Right lobe of liver (tissue), 6 donors: ENCODE results near the gene ATXN10. TPM values are rescaled to one million over a fixed set of nuclear protein-coding genes. Genes with fewer than 3 reads are reported as not detected.
A peak's percentile ranks its signal among the peaks of the same experiment; 100 is the strongest.

Experiments
- ATAC-seq, 4 donors: fragments of 200-7000 bp; cut with Tn5 transposase; one replicate each; pipeline ENCODE4 v1.9.1; 2020; ENCODE audit warnings: mild to moderate bottlenecking in 4 of 4, moderate library complexity in 4 of 4
- DNase-seq, 3 donors: peaks; one replicate each; pipeline ENCODE4 v3.0.0-alpha.2; 2020
- H3K27ac ChIP-seq, 3 donors: fragments of 200-600 bp; one replicate each; pipeline ENCODE4 v1.8.0; 2022
- H3K27me3 ChIP-seq, 2 donors: fragments of 200-600 bp; one replicate each; pipeline ENCODE4 v1.8.0; 2022
- H3K36me3 ChIP-seq, 4 donors: fragments of 200-600 bp; sonication (generic) in 1 of 4; one replicate each; pipeline versions ENCODE4 v1.5.1 to v1.8.0; 2017 to 2022; ENCODE audit warnings: control low read depth in 1 of 4
- H3K4me1 ChIP-seq, 4 donors: fragments of 200-600 bp; sonication (generic) in 1 of 4; one replicate each; pipeline versions ENCODE4 v1.5.1 to v1.8.0; 2017 to 2022; ENCODE audit warnings: control low read depth in 1 of 4
- H3K4me3 ChIP-seq, 3 donors: fragments of 200-600 bp; one replicate each; pipeline ENCODE4 v1.8.0; 2022
- H3K9me3 ChIP-seq, 4 donors: fragments of 200-600 bp; sonication (generic) in 1 of 4; one replicate each; pipeline versions ENCODE4 v1.5.1 to v1.8.0; 2017 to 2022; ENCODE audit warnings: control low read depth in 1 of 4
- CTCF ChIP-seq, 4 donors: fragments of 200-600 bp in 3 of 4; fragments of 450-650 bp in 1 of 4; IDR thresholded peaks; one replicate each; pipeline versions ENCODE4 v1.5.1 to v1.8.0; 2016 to 2022; ENCODE audit warnings: antibody characterized with exemption in 4 of 4, mild to moderate bottlenecking in 2 of 4
- POLR2A ChIP-seq: fragments of 450-650 bp; IDR thresholded peaks from one replicate; pipeline ENCODE4 v1.6.1; 2017; ENCODE audit warnings: antibody characterized with exemption, mild to moderate bottlenecking
- WGBS: methylation state at CpG from one replicate; pipeline ENCODE4 v1.1.6; 2018; ENCODE audit warnings: low coverage, low lambda C conversion rate; ENCODE audit not compliant: insufficient coverage; ENCODE audit errors: missing lambda C conversion rate; 5-methylcytosine and 5-hydroxymethylcytosine counted together
- intact Hi-C, 2 donors: fragments of 100-400 bp; cut with DNase I; formaldehyde crosslinking; loops; one replicate each; pipeline versions ENCODE4 v1.11.2 to v1.14.1; 2022
- total RNA-seq, 6 experiments: library from RNA; depleted of rRNA in 2 of 6; stranded (reverse); fragments of >200 nt in 2 of 6; fragmentation: NEBNext Ultra II Directional in 3 of 6; extraction: Animal tissue kit (Norgen Biotek cat#: 25700) in 3 of 6; gene quantifications; one replicate each; pipeline versions ENCODE4 v1.1.0 to v1.2.4, GENCODE V29; 2016 to 2023
- donor health status: DM: no; HTN: yes; CAD: no.
- donor health status: DM: no; HTN: no; CAD: no.
- donor health status: DM: no; HTN: no; CAD: no.
- donor health status: DM: no; HTN: yes; CAD: no.
- donor health status: DM: no; HTN: yes; CAD: no.

ATXN10 gene
- total RNA-seq, 6 experiments from 2014 or later, result 70.0 to 118 (median 84.3) TPM

GRCh38 chr22:45783021-45783420 lies 111.4 kb downstream of the ATXN10 start:
- no peaks in the 10 kb centered on the region for H3K27me3 ChIP-seq
- peaks cover 0 to 38% (median 4%) of the 10 kb centered on the region in 4 donors for H3K4me1 ChIP-seq
- ATAC-seq (no peak), DNase-seq (no peak)
- no peak overlapping the region for H3K4me3 ChIP-seq
- H3K36me3 ChIP-seq, result no peaks in the 10 kb centered on the region
- no peak for TF ChIP-seq POLR2A
- TF ChIP-seq CTCF (IDR thresholded peaks at IDR 0.05), result no peak
- peak overlapping the region in 1 of 3 donors; percentile 45 for H3K27ac ChIP-seq
- H3K9me3 ChIP-seq, result no peaks in the 10 kb centered on the region
- intact Hi-C loops, result no loop called here
- 61% methylated on average over 3 of the region's 3 CpGs for WGBS

GRCh38 chr22:45783690-45784089 lies 112.1 kb downstream of the ATXN10 start:
- no peak overlapping the region for H3K4me3 ChIP-seq
- DNase-seq (peak in 1 of 3 donors; percentile 51), ATAC-seq (peak in 3 of 4 donors; percentile 25 to 49 (median 49))
- no peaks in the 10 kb centered on the region for H3K9me3 ChIP-seq
- no peaks in the 10 kb centered on the region for H3K27me3 ChIP-seq
- intact Hi-C loops, result no loop called here
- peak overlapping the region in 2 of 3 donors; percentile 2 to 45 for H3K27ac ChIP-seq
- no peak for TF ChIP-seq CTCF (IDR thresholded peaks at IDR 0.05)
- TF ChIP-seq POLR2A, result no peak
- no peaks in the 10 kb centered on the region for H3K36me3 ChIP-seq
- WGBS, result 53% methylated on average over 6 of the region's 6 CpGs
- peaks cover 0 to 38% (median 4%) of the 10 kb centered on the region in 4 donors for H3K4me1 ChIP-seq

- no peak for TF ChIP-seq POLR2A
- TF ChIP-seq CTCF (IDR thresholded peaks at IDR 0.05), result no peak
- no peak for DNase-seq
- no peaks in the 10 kb centered on the region for H3K36me3 ChIP-seq
- no peak overlapping the region for H3K4me3 ChIP-seq
- H3K9me3 ChIP-seq, result no peaks in the 10 kb centered on the region
- ATAC-seq, result peak in 3 of 4 donors; percentile 14 to 26 (median 23)
- WGBS, result 73% methylated on average over 10 of the region's 12 CpGs
- intact Hi-C loops, result loop anchor here in 1 of 2 donors (5.0 kb wide), 1 partner anchor 117 kb away; no protein-coding TSS in a partner anchor
- H3K27me3 ChIP-seq, result no peaks in the 10 kb centered on the region
- peaks cover 0 to 38% (median 4%) of the 10 kb centered on the region in 4 donors for H3K4me1 ChIP-seq
- peak overlapping the region in 2 of 3 donors; percentile 30 to 49 for H3K27ac ChIP-seq
Observed at GRCh38 chr22:45784357-45785277, 113.0 kb downstream of the ATXN10 start.

GRCh38 chr22:45785458-45785857 lies 113.8 kb downstream of the ATXN10 start:
- 52% methylated on average over 8 of the region's 8 CpGs for WGBS
- H3K36me3 ChIP-seq, result no peaks in the 10 kb centered on the region
- ATAC-seq, result peak; percentile 86 to 90 (median 88)
- H3K27ac ChIP-seq, result peak overlapping the region in 1 of 3 donors; percentile 49
- H3K9me3 ChIP-seq, result no peaks in the 10 kb centered on the region
- DNase-seq, result peak; percentile 67 to 73 (median 67)
- H3K27me3 ChIP-seq, result no peaks in the 10 kb centered on the region
- intact Hi-C loops, result loop anchor here in 1 of 2 donors (5.0 kb wide), 1 partner anchor 118 kb away; no protein-coding TSS in a partner anchor
- H3K4me3 ChIP-seq, result no peak overlapping the region
- peaks cover 0 to 38% (median 4%) of the 10 kb centered on the region in 4 donors for H3K4me1 ChIP-seq
- TF ChIP-seq POLR2A (no peak), CTCF (IDR thresholded peaks at IDR 0.05) (no peak)
